Muscle of leg (tissue), 11 donors: Measurements from ENCODE around the gene ERCC6. TPM values are rescaled to one million over a fixed set of nuclear protein-coding genes. Genes with fewer than 3 reads are reported as not detected.

Source experiments
- DNase-seq: peaks from one replicate; pipeline ENCODE4 v3.0.0; 2013
- H3K27ac ChIP-seq: one replicate; pipeline ENCODE4 v1.5.1; 2013; ENCODE audit warnings: mild to moderate bottlenecking, low read length, control low read depth
- H3K27me3 ChIP-seq: one replicate; pipeline ENCODE4 v1.6.1; 2013; ENCODE audit warnings: low read length; ENCODE audit not compliant: control insufficient read depth, insufficient read depth
- H3K36me3 ChIP-seq: one replicate; pipeline ENCODE4 v1.6.1; 2013; ENCODE audit warnings: low read length; ENCODE audit not compliant: control insufficient read depth, insufficient read depth
- H3K4me1 ChIP-seq: one replicate; pipeline ENCODE4 v1.6.1; 2013; ENCODE audit warnings: low read length; ENCODE audit not compliant: control insufficient read depth, insufficient read depth
- H3K4me3 ChIP-seq: one replicate; pipeline ENCODE4 v1.5.1; 2013; ENCODE audit warnings: low read length, control low read depth
- H3K9me3 ChIP-seq: replicated peaks from 2 replicates; pipeline ENCODE4 v1.6.1; 2013; ENCODE audit warnings: low read depth, low read length; ENCODE audit not compliant: control insufficient read depth
- WGBS: methylation state at CpG from one replicate; pipeline ENCODE4 v1.1.5; 2013; ENCODE audit warnings: missing lambda C conversion rate; ENCODE audit not compliant: insufficient coverage; 5-methylcytosine and 5-hydroxymethylcytosine counted together
- polyA plus RNA-seq, 8 donors: library from polyadenylated mRNA; unstranded; fragments of 120-200 nt; gene quantifications; one replicate each; pipeline versions ENCODE4 v1.2.1 to v1.2.3, GENCODE V29; 2013; ENCODE audit warnings: inconsistent platforms in 1 of 8, low replicate concordance in 1 of 8; ENCODE audit not compliant: insufficient read length in 8 of 8, insufficient read depth in 1 of 8
- total RNA-seq: library from RNA; stranded (reverse); fragments of 120-200 nt; gene quantifications from one replicate; pipeline ENCODE4 v1.2.4, GENCODE V29; 2013

The ERCC6 gene
- total and polyA plus RNA-seq, 9 donors, result 7.5 to 10.6 (median 9.3) TPM

DNA sequence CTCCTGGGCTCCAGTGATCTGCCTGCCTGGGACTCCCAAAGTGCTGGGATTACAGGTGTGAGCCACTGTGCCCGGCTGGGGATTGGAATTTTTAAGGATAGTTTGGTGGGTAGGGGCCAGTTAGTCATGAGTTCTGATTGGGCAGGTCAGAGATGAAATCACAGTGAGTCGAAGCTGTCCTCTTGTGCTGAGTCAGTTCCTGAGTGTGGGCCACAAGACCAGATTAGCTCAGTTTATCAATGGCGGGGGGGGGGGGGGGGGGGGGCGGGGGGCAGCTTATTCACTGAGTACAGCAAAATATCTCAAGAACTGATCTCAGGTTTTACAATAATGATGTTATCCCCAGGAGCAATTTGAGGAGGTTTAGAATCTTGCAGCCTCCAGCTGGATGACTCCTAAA is 11.6 kb upstream of the ERCC6 start:
- Histone ChIP-seq H3K4me1 (no peaks in the 10 kb centered on the region), H3K27ac (no peak overlapping the region), H3K27me3 (no peaks in the 10 kb centered on the region), H3K36me3 (no peaks in the 10 kb centered on the region), H3K9me3 (no peaks in the 10 kb centered on the region), H3K4me3 (no peak overlapping the region)
- DNase-seq, result no peak
- no CpG with 5 or more reads among the region's 4 CpGs for WGBS

DNA sequence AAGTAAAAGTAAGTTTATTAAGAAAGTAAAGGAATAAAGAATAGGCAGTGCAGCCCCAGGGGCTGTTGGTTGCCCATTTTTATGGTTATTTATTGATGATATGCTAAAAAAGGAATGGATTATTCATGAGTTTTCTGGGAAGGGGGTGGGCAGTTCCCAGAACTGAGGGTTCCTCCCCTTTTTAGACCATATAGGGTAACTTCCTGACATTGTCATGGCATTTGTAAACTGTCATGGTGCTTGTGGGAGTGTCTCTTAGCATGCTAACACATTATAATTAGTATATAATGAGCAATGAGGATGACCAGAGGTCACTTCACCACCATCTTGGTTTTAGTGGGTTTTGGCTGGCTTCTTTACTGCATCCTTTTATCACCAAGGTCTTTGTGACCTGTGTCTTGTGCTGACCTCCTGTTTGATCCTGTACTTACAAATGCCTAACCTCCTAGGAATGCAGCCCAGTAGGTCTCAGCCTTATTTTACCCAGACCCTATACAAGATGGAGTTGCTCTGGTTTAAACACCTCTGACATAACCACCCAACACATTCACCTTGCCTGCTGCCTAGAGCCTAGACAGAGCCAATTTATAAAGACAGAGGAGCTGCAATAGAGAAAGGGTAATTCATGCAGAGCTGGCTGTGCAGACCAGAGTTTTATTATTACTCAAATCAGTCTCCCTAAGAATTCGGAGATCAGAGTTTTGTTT is 10.9 kb upstream of the ERCC6 start:
- Histone ChIP-seq H3K9me3 (no peaks in the 10 kb centered on the region), H3K27me3 (no peaks in the 10 kb centered on the region), H3K27ac (no peak overlapping the region), H3K36me3 (no peaks in the 10 kb centered on the region), H3K4me3 (no peak overlapping the region), H3K4me1 (no peaks in the 10 kb centered on the region)
- WGBS, result no CpG with 5 or more reads among the region's 1 CpG
- DNase-seq, result no peak

DNA sequence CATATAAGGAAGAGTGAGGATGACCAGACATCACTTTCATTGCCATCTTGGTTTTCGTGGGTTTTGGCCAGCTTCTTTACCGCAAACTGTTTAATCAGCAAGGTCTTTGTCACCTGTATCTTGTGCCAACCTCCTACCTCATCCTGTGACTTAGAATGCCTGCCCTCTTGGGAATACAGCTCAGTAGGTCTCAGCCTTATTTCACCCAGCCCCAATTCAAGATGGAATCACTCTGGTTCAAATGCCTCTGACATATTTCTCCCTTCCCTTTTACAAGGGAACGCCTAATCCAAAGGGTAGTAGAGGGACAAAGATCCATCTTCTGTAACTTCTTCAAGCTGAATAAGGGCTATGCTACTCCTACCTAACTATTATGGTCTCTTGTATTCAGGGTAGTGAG is 4.7 kb upstream of the ERCC6 start:
- Histone ChIP-seq H3K27me3 (peaks cover 4% of the 10 kb centered on the region), H3K4me1 (peaks cover 6% of the 10 kb centered on the region), H3K36me3 (no peaks in the 10 kb centered on the region), H3K27ac (no peak overlapping the region), H3K9me3 (no peaks in the 10 kb centered on the region), H3K4me3 (no peak overlapping the region)
- 88% methylated on average over 2 of the region's 3 CpGs for WGBS
- no peak for DNase-seq

DNA sequence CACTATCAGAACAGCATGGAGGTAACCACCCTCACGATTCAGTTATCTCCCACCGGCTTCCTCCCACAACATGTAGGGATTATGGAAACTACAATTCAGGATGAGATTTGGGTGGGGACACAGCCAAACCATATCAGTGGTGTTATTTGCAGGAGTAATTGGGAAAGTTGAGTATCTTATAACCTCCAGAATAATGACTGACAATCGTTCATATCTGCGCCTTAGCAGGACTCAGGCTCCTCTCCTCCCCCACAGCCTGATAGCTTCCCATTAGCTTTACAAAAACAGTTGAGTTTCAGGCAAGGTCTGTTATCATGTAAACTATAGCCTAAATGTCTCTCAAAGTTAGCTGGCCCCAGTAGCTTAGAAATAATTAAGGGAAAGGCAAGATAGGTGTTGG is 3.4 kb upstream of the ERCC6 start:
- H3K9me3 ChIP-seq, result no peaks in the 10 kb centered on the region
- no peaks in the 10 kb centered on the region for H3K36me3 ChIP-seq
- peaks cover 4% of the 10 kb centered on the region for H3K27me3 ChIP-seq

DNA sequence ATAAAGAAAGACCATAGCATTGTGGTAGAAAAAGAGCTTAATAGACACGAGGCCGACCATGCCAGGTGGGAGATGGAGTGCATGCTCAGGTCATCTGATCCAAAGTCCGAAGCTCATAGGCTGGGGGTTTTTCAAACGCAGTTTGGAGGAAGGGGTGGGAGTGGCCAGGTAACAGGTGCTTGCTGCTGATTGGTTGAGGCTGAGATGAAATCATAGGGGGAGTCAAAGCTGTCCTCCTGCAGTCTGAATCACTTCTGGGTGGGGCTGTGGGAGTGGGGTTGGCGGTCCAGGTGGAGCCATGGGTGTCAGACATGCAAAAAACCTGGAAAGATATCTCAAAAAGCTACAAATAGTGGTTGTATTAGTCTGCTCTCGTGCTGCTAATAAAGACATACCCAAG is 2.8 kb upstream of the ERCC6 start:
- 88% methylated on average over 5 of the region's 6 CpGs for WGBS

More for the DNA sequence above, 3.4 kb upstream of the ERCC6 start:
- peaks cover 14% of the 10 kb centered on the region for H3K4me1 ChIP-seq
- no peak for DNase-seq
- H3K27ac ChIP-seq, result no peak overlapping the region
- H3K4me3 ChIP-seq, result no peak overlapping the region
- WGBS, result no CpG with 5 or more reads among the region's 4 CpGs

DNA sequence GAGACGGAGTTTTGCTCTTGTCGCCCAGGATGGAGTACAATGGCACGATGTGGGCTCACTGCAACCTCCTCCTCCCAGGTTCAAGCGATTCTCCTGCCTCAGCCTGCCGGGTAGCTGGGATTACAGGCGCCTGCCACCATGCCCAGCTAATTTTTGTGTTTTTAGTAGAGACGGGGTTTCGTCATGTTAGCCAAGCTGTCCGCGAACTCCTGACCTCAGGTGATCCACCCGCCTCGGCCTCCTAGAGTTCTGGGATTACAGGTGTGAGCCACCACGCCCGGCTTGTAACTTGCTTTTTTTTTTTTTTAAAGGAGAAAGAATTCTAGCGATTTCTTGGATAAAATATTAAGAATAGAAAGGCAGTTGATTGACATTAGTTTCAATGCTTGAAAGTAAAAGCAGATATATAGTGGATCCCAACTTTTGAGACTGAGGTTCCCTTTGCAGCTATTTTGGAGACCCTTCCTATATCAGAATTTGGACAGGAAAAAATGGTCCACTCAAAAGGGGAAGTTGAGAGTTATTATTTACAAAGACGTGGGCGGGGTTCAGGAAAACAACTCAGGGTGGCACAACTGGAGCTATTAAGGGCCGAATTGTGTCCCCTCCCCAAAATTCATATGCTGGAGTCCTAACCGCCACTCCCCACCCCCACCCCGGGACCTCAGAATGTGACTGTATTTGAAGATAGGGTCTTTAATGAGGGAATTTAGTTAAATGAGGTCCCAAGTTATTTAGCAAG is 1.3 kb upstream of the ERCC6 start:
- no peak overlapping the region for H3K27ac ChIP-seq
- no peak for DNase-seq
- H3K36me3 ChIP-seq, result peaks cover 2% of the 10 kb centered on the region
- WGBS, result 83% methylated on average over 14 of the region's 20 CpGs
- H3K27me3 ChIP-seq, result peaks cover 4% of the 10 kb centered on the region
- peaks cover 14% of the 10 kb centered on the region for H3K4me1 ChIP-seq
- no peak overlapping the region for H3K4me3 ChIP-seq
- no peaks in the 10 kb centered on the region for H3K9me3 ChIP-seq

More for the DNA sequence above, 2.8 kb upstream of the ERCC6 start:
- Histone ChIP-seq H3K27ac (no peak overlapping the region), H3K4me1 (peaks cover 14% of the 10 kb centered on the region), H3K9me3 (no peaks in the 10 kb centered on the region), H3K27me3 (peaks cover 4% of the 10 kb centered on the region), H3K36me3 (no peaks in the 10 kb centered on the region), H3K4me3 (no peak overlapping the region)
- no peak for DNase-seq

DNA sequence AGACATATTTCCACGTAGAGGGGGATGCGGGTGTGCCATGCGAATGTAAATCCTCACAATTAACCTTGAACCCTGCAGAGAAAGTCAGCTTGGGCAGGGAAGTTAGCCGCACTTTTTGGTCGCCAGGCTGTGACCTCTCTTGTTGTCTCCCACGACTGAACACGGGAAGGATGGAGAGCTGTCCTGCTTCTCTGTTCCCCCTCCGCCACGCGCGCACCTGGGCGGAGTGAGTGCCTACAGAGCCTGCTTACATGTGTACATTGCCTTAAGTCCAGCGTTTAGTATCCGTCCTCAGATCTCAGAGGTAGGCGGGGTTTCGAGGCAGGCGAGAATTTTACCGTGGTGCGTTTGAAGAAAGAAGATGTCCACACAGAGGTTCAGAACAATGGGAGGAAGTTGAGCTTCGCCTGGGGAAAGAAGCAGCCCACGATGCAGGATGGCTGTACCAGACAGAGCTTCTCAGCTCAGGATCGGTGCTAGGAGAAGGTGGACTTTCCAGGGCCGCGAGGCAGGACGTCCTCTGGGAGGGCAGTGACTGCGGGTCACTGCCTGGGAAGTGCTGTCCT is 482 bp upstream of the ERCC6 start:
- Histone ChIP-seq H3K36me3 (peaks cover 2% of the 10 kb centered on the region), H3K9me3 (no peaks in the 10 kb centered on the region), H3K4me3 (peak overlapping the region; percentile 74), H3K4me1 (peaks cover 14% of the 10 kb centered on the region), H3K27me3 (peaks cover 4% of the 10 kb centered on the region), H3K27ac (peak overlapping the region; percentile 74)
- DNase-seq, result peak; percentile 45
- WGBS, result under 1% methylated on average over 20 of the region's 26 CpGs

DNA sequence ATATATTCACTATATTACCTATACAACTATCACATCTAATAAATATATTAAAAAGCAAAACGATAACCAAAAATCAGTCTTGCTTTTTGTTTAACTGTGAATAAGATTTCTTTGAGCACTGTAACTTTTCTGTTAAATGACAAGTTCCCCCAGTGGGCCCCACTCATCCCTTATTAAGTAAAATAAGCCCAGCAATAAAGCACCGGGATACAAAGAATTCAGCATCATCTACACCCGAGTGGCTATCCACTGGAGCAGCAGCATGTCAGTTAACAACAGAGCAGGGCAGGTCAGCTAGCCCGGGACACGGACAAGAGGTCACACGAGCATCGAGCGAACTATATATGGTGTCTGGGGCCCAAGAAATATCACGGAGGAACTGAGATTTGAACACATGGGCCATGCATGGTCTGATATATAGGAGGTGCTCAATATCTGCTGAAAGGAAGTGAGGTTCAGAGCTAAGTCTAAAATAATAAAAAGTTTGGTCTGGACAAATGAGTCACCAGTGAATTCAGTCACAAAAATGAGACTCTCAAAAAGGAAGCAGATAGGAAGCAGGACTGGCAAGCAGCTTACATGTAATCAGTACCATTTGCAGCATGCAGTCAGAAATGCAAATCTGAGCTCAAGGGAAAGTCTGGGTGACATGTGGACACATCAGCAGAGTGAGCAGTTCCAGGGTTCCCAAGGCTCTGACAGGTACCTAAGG is 4.1 kb downstream of the ERCC6 start:
- H3K9me3 ChIP-seq, result no peaks in the 10 kb centered on the region
- WGBS, result 70% methylated on average over 8 of the region's 9 CpGs
- H3K4me1 ChIP-seq, result peaks cover 13% of the 10 kb centered on the region
- H3K36me3 ChIP-seq, result peaks cover 21% of the 10 kb centered on the region
- H3K4me3 ChIP-seq, result no peak overlapping the region
- no peak overlapping the region for H3K27ac ChIP-seq
- DNase-seq, result no peak
- H3K27me3 ChIP-seq, result no peaks in the 10 kb centered on the region

DNA sequence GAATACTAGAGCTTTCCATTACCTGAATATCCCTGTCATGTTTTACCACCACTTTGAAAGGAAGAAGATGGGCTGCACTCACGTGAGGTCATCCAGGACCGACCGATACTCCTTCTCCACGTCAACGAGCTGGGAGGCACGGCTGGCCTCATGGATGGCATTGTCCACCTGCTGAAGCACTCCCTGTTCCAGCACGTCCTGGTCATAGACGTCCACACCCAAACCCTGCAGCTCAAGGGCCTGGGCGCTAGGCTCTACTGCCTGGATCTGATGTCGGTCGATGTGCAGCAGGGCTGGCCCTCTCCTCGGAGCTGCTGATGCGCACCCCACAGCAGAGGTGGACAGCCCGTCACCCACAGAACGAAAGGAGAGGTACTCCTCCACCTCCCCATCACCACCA is 6.5 kb downstream of the ERCC6 start:
- no peaks in the 10 kb centered on the region for H3K9me3 ChIP-seq
- H3K27ac ChIP-seq, result no peak overlapping the region
- H3K27me3 ChIP-seq, result no peaks in the 10 kb centered on the region
- DNase-seq, result no peak
- peaks cover 28% of the 10 kb centered on the region for H3K36me3 ChIP-seq
- no peaks in the 10 kb centered on the region for H3K4me1 ChIP-seq
- WGBS, result 94% methylated on average over 13 of the region's 15 CpGs
- H3K4me3 ChIP-seq, result no peak overlapping the region

DNA sequence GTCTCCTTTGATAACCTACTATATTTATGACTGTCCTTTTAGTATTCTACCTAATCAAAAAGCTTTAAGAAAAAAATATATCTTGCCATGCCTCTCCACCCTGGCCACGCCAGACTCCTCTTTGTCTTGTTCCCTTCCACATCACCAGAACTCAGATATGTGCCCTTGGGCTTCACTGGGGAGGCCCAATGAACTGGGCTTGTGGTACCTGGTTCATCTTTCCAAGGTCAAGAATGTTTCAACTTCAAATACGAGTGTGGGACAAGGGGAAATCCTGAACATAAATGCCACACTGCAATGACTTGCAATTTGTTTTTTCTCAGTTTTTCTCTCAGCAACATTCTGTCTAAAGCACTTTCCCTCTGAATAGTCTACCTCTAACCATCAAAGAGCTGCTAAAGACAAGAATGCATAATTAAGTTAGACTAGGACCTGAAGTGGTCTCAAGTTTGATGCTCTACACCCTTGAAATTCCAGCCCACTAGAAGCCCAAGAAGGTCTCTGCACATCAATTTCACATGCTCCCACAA is 9.9 kb downstream of the ERCC6 start:
- Histone ChIP-seq H3K9me3 (no peaks in the 10 kb centered on the region), H3K27ac (no peak overlapping the region), H3K36me3 (peaks cover 44% of the 10 kb centered on the region), H3K27me3 (no peaks in the 10 kb centered on the region), H3K4me3 (no peak overlapping the region), H3K4me1 (no peaks in the 10 kb centered on the region)
- 100% methylated on average over 2 of the region's 2 CpGs for WGBS
- DNase-seq, result no peak
